Measurements from ENCODE around the gene SRGAP3.

The SRGAP3 gene

DNA sequence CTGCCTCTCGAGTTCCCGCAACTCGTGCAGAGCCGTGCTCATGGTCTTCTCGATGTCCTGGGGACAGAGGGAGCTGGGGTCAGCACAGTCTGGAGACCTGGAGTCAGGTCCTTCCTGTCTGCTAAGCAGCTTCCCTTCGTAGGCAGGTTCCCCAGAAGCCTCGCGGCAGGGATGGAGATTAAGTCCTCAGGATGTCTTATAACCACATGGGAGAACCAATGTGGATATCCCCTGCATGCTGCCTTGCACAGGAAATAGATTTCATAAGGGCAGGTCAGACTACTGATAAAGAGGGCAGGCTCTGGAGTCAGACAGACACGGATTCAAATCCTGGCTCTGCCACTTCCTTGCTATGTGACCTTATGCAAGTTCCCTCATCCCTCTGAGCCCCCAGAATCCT, 263.6 kb downstream of the SRGAP3 start:
- Histone ChIP-seq H4K20me1 (ENCODE audit: insufficient read depth, low read length) (no peaks in the 10 kb centered on the region), H3K27me3 (ENCODE audit: low read depth, low read length) (no peaks in the 10 kb centered on the region), H3K79me2 (ENCODE audit: low read length) (no peaks in the 10 kb centered on the region), H3K36me3 (replicated peaks; ENCODE audit: low read depth, low read length) (no peaks in the 10 kb centered on the region), H3K27ac (ENCODE audit: low read length) (no peak overlapping the region), H3K4me1 (ENCODE audit: low read length) (peaks cover 37% of the 10 kb centered on the region), H3K9ac (ENCODE audit: low read length) (no peak overlapping the region), H3K9me3 (ENCODE audit: insufficient read depth, low read length) (no peaks in the 10 kb centered on the region), H3K4me2 (ENCODE audit: low read length) (no peak overlapping the region), H2AFZ (ENCODE audit: low read depth, low read length) (no peak overlapping the region), H3K4me3 (ENCODE audit: low read length) (no peak overlapping the region)
- no peak for TF ChIP-seq CTCF (IDR thresholded peaks at IDR 0.05; ENCODE audit: low read depth, low read length)
- TF ChIP-seq EZH2phosphoT487 (IDR thresholded peaks at IDR 0.05; ENCODE audit: low read depth): no peak

DNA sequence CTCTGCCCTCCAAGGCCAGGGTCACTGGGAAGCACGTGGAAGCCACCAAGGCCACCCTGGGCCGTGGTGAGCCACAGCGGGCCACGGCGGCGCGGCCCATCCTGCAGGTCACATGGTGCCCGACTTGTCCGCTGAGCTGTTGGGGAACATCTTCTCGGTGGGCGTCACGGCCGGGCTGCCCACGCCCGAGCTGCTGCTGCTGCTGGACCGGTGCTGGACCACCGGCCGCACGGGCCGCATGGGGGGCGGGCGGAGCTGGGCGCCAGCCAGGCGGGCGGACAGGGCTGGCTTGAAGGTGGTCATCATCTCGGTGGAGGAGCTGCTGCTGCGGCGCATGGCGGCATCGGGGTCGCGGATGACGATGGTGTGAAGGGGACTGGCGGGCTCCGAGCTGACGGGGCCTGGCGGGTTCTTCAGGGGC, 264.0 kb downstream of the SRGAP3 start:
- H4K20me1 ChIP-seq (ENCODE audit: insufficient read depth, low read length): no peaks in the 10 kb centered on the region
- no peak for TF ChIP-seq CTCF (IDR thresholded peaks at IDR 0.05; ENCODE audit: low read depth, low read length)
- no peak for TF ChIP-seq EZH2phosphoT487 (IDR thresholded peaks at IDR 0.05; ENCODE audit: low read depth)
- H3K4me1 ChIP-seq (ENCODE audit: low read length): peaks cover 37% of the 10 kb centered on the region
- H3K4me3 ChIP-seq (ENCODE audit: low read length): no peak overlapping the region
- H2AFZ ChIP-seq (ENCODE audit: low read depth, low read length): no peak overlapping the region
- H3K4me2 ChIP-seq (ENCODE audit: low read length): no peak overlapping the region
- no peaks in the 10 kb centered on the region for H3K79me2 ChIP-seq (ENCODE audit: low read length)
- no peak overlapping the region for H3K9ac ChIP-seq (ENCODE audit: low read length)
- no peaks in the 10 kb centered on the region for H3K9me3 ChIP-seq (ENCODE audit: insufficient read depth, low read length)
- no peaks in the 10 kb centered on the region for H3K36me3 ChIP-seq (replicated peaks; ENCODE audit: low read depth, low read length)
- no peak overlapping the region for H3K27ac ChIP-seq (ENCODE audit: low read length)
- peaks cover under 1% of the 10 kb centered on the region; the same call in 1 of the 2 replicates for H3K27me3 ChIP-seq (ENCODE audit: low read depth, low read length)

- no peaks in the 10 kb centered on the region for H3K9me3 ChIP-seq (ENCODE audit: insufficient read depth, low read length)
- peaks cover 37% of the 10 kb centered on the region for H3K4me1 ChIP-seq (ENCODE audit: low read length)
- no peak overlapping the region for H3K4me3 ChIP-seq (ENCODE audit: low read length)
- TF ChIP-seq CTCF (IDR thresholded peaks at IDR 0.05; ENCODE audit: low read depth, low read length) (no peak), EZH2phosphoT487 (IDR thresholded peaks at IDR 0.05; ENCODE audit: low read depth) (no peak)
- H3K79me2 ChIP-seq (ENCODE audit: low read length): no peaks in the 10 kb centered on the region
- H3K9ac ChIP-seq (ENCODE audit: low read length): no peak overlapping the region
- H3K4me2 ChIP-seq (ENCODE audit: low read length): no peak overlapping the region
- peaks cover 9% of the 10 kb centered on the region for H3K27me3 ChIP-seq (ENCODE audit: low read depth, low read length)
- no peak overlapping the region for H2AFZ ChIP-seq (ENCODE audit: low read depth, low read length)
- H3K36me3 ChIP-seq (replicated peaks; ENCODE audit: low read depth, low read length): no peaks in the 10 kb centered on the region
- H4K20me1 ChIP-seq (ENCODE audit: insufficient read depth, low read length): no peaks in the 10 kb centered on the region
- no peak overlapping the region for H3K27ac ChIP-seq (ENCODE audit: low read length)
Observed at GRCh38 chr3:8984526-8984925, 264.9 kb downstream of the SRGAP3 start.

DNA sequence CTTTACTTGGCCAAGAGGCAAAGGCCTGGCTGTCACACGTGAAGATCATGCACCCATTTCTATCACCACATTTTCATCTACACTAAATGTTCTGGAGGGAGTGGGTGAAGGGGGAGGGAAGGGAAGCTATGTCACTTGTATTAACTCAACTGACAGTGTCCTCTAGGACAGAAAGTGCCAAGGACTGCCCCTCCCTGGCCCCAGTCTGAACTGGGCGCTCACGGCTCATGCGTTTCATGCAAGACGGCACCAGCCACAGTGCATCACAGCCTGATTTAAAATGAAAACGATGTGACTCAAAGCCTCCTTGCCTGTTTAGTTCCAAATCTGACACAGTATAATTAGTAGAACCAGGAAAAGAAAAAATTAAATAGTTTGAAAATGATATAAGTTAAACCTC, 265.4 kb downstream of the SRGAP3 start:
- H3K4me2 ChIP-seq (ENCODE audit: low read length): no peak overlapping the region
- H3K36me3 ChIP-seq (replicated peaks; ENCODE audit: low read depth, low read length): no peaks in the 10 kb centered on the region
- TF ChIP-seq EZH2phosphoT487 (IDR thresholded peaks at IDR 0.05; ENCODE audit: low read depth) (no peak), CTCF (IDR thresholded peaks at IDR 0.05; ENCODE audit: low read depth, low read length) (no peak)
- no peak overlapping the region for H3K9ac ChIP-seq (ENCODE audit: low read length)
- H2AFZ ChIP-seq (ENCODE audit: low read depth, low read length): no peak overlapping the region
- H3K9me3 ChIP-seq (ENCODE audit: insufficient read depth, low read length): 0 out of 2 replicates have a peak, but pooled peaks cover 4% of the 10 kb centered on the region
- peaks cover 37% of the 10 kb centered on the region for H3K4me1 ChIP-seq (ENCODE audit: low read length)
- no peak overlapping the region for H3K4me3 ChIP-seq (ENCODE audit: low read length)
- H4K20me1 ChIP-seq (ENCODE audit: insufficient read depth, low read length): no peaks in the 10 kb centered on the region
- peaks cover 14% of the 10 kb centered on the region for H3K27me3 ChIP-seq (ENCODE audit: low read depth, low read length)
- no peak overlapping the region for H3K27ac ChIP-seq (ENCODE audit: low read length)
- H3K79me2 ChIP-seq (ENCODE audit: low read length): no peaks in the 10 kb centered on the region

Measured in OCI-LY3 (cell line).